ENCODE results near the gene SPRED3. TPM values are rescaled to one million over a fixed set of nuclear protein-coding genes. Genes with fewer than 3 reads are reported as not detected.

The SPRED3 gene
- total RNA-seq, 1 donor from 2014 or later = 7.0 TPM

DNA sequence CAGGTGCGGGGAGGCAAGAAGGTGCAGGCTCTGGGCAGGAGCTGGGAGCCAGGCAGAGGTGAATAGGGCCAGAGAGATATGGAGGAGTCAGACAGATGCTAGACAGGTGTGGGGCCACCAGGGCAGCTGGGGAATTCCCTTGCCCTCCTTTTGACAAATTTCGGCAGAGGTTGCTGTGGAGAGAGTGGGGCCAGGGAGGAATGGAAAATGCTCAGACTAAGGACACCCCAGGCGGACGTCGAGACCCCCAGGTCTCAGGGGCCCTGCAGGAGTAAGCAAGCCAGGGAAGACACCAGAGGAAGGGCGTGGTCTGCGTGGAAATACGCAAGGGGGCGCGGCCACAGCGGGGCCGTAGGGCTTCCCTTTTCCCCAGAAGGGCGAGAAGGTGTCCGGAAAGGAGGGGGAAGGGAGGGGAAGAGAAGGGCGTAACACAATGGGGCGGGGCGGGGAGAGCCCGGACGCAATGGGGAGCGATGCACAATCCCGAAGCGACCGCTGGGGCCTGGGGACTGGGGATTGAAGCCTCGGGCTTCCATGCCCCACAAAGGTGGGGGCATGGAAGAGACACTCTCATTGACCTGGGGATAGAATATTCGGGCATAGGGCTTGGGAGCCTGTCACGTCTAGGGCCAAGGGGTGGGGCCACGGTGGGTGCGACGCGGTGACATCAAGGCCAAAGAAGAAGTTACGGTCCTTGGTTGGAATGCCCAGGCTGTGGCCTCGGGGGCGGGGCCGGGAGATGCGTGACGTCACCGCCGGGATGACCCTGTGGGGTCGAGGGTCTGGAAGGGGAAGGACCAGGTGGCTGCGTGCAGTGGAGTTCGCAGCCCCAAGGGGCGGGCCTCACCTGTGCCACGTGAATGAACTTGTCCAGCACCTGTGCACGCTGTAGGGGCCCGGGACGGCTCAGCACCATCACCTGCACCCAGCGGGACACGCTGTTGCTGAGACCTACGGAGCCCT lies 29.3 kb downstream of the SPRED3 start:
- no peak for DNase-seq (ENCODE audit: low spot score in 2 of 2, unreplicated experiment in 2 of 2)

DNA sequence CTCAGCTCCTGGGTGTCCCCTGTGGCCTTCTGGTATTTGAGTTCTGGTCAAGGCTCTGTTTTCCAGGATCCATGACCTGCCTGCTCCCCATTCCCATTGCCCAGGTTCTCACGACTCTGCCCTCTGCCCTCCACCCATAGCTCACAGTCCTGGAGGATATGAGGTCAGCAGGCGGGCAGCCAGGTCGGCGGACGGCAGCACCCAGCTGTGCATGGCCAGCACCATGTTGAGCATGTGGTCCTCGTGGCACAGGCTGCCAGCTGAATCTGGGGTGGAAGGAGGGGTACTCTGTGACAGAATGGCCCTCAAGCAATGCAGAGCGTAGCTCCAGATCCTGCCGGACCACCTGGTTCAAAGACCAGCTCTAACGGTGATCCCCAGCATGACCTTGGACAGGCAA lies 32.4 kb downstream of the SPRED3 start:
- no peaks in the 10 kb centered on the region for H3K9me3 Mint-ChIP-seq
- DNase-seq (ENCODE audit: low spot score in 2 of 2, unreplicated experiment in 2 of 2) = no peak
- H3K4me3 Mint-ChIP-seq = no peak overlapping the region
- H3K36me3 Mint-ChIP-seq = no peaks in the 10 kb centered on the region
- peaks cover 14% of the 10 kb centered on the region for H3K4me1 Mint-ChIP-seq
- H3K27me3 Mint-ChIP-seq (ENCODE audit: low read depth) = peaks cover 35% of the 10 kb centered on the region
- TF ChIP-seq, protein P1, sequence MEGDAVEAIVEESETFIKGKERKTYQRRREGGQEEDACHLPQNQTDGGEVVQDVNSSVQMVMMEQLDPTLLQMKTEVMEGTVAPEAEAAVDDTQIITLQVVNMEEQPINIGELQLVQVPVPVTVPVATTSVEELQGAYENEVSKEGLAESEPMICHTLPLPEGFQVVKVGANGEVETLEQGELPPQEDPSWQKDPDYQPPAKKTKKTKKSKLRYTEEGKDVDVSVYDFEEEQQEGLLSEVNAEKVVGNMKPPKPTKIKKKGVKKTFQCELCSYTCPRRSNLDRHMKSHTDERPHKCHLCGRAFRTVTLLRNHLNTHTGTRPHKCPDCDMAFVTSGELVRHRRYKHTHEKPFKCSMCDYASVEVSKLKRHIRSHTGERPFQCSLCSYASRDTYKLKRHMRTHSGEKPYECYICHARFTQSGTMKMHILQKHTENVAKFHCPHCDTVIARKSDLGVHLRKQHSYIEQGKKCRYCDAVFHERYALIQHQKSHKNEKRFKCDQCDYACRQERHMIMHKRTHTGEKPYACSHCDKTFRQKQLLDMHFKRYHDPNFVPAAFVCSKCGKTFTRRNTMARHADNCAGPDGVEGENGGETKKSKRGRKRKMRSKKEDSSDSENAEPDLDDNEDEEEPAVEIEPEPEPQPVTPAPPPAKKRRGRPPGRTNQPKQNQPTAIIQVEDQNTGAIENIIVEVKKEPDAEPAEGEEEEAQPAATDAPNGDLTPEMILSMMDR (IDR thresholded peaks at IDR 0.05; ENCODE audit: unreplicated experiment) = no peak
- H3K27ac Mint-ChIP-seq = no peak overlapping the region

More for the DNA sequence above, 29.3 kb downstream of the SPRED3 start:
- Mint-ChIP-seq H3K4me1 (peaks cover 12% of the 10 kb centered on the region), H3K27me3 (ENCODE audit: low read depth) (peaks cover 33% of the 10 kb centered on the region), H3K9me3 (no peaks in the 10 kb centered on the region), H3K27ac (no peak overlapping the region), H3K4me3 (peak overlapping the region; percentile 70), H3K36me3 (no peaks in the 10 kb centered on the region)
- TF ChIP-seq, protein P1 (IDR thresholded peaks at IDR 0.05; ENCODE audit: unreplicated experiment) = no peak

DNA sequence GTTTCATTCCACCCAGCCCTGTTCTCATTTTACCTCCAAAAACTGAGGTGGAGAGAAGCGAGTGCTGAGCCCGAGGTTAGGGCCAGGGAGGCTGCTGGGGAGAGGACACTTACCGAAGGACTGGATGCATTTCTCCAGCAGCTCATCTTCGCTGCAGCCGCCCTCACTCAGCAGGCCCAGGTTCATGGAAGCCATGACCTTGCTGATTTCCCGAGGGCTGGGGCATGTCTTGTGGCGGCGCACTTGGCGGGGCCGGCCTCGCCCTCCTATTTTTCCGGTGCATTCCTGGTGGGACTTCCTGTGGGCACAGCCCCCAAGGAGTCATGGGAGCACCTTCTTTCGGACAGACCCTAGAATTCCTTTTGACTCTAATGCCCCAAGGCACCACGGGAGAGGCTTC lies 33.4 kb downstream of the SPRED3 start:
- Mint-ChIP-seq H3K36me3 (no peaks in the 10 kb centered on the region), H3K27ac (no peak overlapping the region), H3K27me3 (ENCODE audit: low read depth) (peaks cover 35% of the 10 kb centered on the region), H3K9me3 (no peaks in the 10 kb centered on the region), H3K4me3 (no peak overlapping the region), H3K4me1 (peaks cover 18% of the 10 kb centered on the region)
- no peak for DNase-seq (ENCODE audit: low spot score in 2 of 2, unreplicated experiment in 2 of 2)
- TF ChIP-seq, protein P1 (IDR thresholded peaks at IDR 0.05; ENCODE audit: unreplicated experiment) = no peak

DNA sequence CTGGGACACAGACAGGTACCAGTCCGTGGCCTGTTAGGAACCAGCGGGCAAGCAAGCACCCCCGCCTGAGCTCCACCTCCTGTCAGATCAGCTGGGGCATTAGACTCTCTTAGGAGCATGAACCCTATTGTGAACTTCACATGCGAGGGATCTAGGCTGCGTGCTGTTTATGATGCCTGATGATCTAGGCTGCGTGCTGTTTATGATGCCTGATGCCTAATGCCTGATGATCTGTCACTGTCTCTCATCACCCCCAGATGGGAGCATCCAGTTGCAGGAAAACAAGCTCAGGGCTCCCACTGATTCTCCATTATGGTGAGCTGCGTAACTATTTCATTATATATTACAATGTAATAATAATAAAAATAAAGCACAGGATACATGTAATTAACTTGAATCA lies 33.9 kb downstream of the SPRED3 start:
- Mint-ChIP-seq H3K27me3 (ENCODE audit: low read depth) (peaks cover 30% of the 10 kb centered on the region), H3K27ac (no peak overlapping the region), H3K4me1 (peaks cover 14% of the 10 kb centered on the region), H3K4me3 (no peak overlapping the region), H3K9me3 (no peaks in the 10 kb centered on the region), H3K36me3 (no peaks in the 10 kb centered on the region)
- DNase-seq (ENCODE audit: low spot score in 2 of 2, unreplicated experiment in 2 of 2) = no peak
- TF ChIP-seq, protein P1 (IDR thresholded peaks at IDR 0.05; ENCODE audit: unreplicated experiment) = no peak

DNA sequence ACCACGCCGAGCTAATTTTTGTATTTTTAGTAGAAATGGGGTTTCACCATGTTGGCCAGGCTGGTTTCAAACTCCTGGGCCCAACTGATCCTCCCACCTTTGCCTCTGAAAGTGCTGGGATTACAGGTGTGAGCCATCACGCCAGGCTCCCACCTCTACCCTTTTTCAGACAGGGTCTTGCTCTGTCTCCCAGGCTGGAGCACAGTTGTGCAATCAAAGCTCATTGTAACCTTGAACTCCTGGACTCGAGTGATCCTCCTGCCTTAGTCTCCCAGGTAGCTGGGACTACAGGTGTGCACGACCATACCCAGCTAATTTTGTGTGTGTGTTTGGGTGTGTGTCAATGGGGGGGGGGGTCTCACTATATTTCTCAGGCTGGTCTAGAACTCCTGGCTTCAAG lies 35.8 kb downstream of the SPRED3 start:
- Mint-ChIP-seq H3K4me1 (peaks cover 6% of the 10 kb centered on the region), H3K27me3 (ENCODE audit: low read depth) (peaks cover 19% of the 10 kb centered on the region), H3K36me3 (no peaks in the 10 kb centered on the region), H3K9me3 (no peaks in the 10 kb centered on the region), H3K4me3 (no peak overlapping the region), H3K27ac (no peak overlapping the region)
- no peak for DNase-seq (ENCODE audit: low spot score in 2 of 2, unreplicated experiment in 2 of 2)
- TF ChIP-seq, protein P1 (IDR thresholded peaks at IDR 0.05; ENCODE audit: unreplicated experiment) = no peak
